HepG2 (cell line): ENCODE results near the gene HOXD8.

Experiments used
- MAZ ChIP-seq, 2 experiments: sonication (generic) in 1 of 2; formaldehyde crosslinking in 1 of 2; IDR thresholded peaks; 2 replicates each; pipeline versions ENCODE4 v1.5.0 to v1.6.1; 2012 to 2020; ENCODE audit warnings: low read depth in 2 of 2, mild to moderate bottlenecking in 2 of 2, borderline replicate concordance in 1 of 2, improper control_type of control experiment in 1 of 2, low read length in 1 of 2, missing genetic modification reagents in 1 of 2, moderate library complexity in 1 of 2
- POLR2A ChIP-seq, 2 experiments: IDR thresholded peaks; 2 replicates each; pipeline ENCODE4 v1.6.1; 2011; ENCODE audit warnings: low read depth in 2 of 2, low read length in 2 of 2, mild to moderate bottlenecking in 1 of 2, moderate library complexity in 1 of 2; ENCODE audit not compliant: insufficient read depth in 1 of 2
- SUZ12 ChIP-seq: fragments of 150-350 bp; IDR thresholded peaks from 2 replicates; pipeline ENCODE4 v1.6.1; 2014; ENCODE audit warnings: low read depth, low read length
- ZBTB7A ChIP-seq: sonication (generic); formaldehyde crosslinking; IDR thresholded peaks from 2 replicates; pipeline ENCODE4 v1.8.0; 2022; ENCODE audit warnings: mild to moderate bottlenecking, missing genetic modification reagents
- ZNF614 ChIP-seq: IDR thresholded peaks from 2 replicates; pipeline ENCODE4 v1.6.1; 2018; ENCODE audit warnings: missing biosample characterization, missing genetic modification reagents, inconsistent platforms, borderline replicate concordance
- TF ChIP-seq, protein P1 (sequence below): sonication (generic); formaldehyde crosslinking; IDR thresholded peaks from 2 replicates; pipeline ENCODE4 v1.5.0; 2020; ENCODE audit warnings: mild to moderate bottlenecking, missing genetic modification reagents, moderate library complexity

DNA sequence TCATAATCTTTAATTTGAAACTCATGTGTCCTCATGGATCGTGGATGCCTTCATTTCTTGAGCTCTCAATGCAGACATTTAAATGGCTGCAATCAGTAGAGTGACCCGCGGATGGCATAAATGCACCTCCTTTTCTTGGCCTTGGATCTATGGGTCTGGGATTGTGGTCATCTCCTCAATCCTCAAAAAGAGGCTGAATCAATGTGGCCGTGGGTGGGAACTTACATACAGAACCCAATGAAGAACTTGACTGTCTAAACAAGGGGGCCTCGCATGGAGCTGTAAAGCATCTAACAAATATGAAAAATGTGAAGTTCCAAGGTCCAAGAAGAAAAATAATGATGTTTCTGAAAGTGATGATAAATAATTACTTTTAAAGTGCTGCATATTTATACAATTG lies 34.1 kb upstream of the HOXD8 start:
- TF ChIP-seq ZNF614 (no peak), SUZ12 (no peak), ZBTB7A (no peak), MAZ (IDR thresholded peaks at IDR 0.05; ENCODE audit: borderline replicate concordance, low read depth, low read length) (no peak), MAZ (CRISPR knock-in tag; IDR thresholded peaks at IDR 0.05; ENCODE audit: low read depth) (no peak), POLR2A (IDR thresholded peaks at IDR 0.05; ENCODE audit: insufficient read depth in 1 of 2, low read depth in 2 of 2, low read length in 2 of 2) (no peak)
- TF ChIP-seq, protein P1, sequence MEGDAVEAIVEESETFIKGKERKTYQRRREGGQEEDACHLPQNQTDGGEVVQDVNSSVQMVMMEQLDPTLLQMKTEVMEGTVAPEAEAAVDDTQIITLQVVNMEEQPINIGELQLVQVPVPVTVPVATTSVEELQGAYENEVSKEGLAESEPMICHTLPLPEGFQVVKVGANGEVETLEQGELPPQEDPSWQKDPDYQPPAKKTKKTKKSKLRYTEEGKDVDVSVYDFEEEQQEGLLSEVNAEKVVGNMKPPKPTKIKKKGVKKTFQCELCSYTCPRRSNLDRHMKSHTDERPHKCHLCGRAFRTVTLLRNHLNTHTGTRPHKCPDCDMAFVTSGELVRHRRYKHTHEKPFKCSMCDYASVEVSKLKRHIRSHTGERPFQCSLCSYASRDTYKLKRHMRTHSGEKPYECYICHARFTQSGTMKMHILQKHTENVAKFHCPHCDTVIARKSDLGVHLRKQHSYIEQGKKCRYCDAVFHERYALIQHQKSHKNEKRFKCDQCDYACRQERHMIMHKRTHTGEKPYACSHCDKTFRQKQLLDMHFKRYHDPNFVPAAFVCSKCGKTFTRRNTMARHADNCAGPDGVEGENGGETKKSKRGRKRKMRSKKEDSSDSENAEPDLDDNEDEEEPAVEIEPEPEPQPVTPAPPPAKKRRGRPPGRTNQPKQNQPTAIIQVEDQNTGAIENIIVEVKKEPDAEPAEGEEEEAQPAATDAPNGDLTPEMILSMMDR, result no peak
